Vagina (tissue), 2 donors: ENCODE data around the gene CHD6.

Source experiments
- CTCF ChIP-seq, 3 experiments: fragments of 450-650 bp in 2 of 3; fragments of 200-600 bp in 1 of 3; sonication (generic) in 1 of 3; IDR thresholded peaks; one replicate each; pipeline ENCODE4 v1.5.1; 2017 to 2019; ENCODE audit warnings: antibody characterized with exemption in 3 of 3, mild to moderate bottlenecking in 2 of 3, moderate library complexity in 2 of 3
- POLR2A ChIP-seq, 2 donors: fragments of 450-650 bp; IDR thresholded peaks; one replicate each; pipeline ENCODE4 v1.6.1; 2017; ENCODE audit warnings: antibody characterized with exemption in 2 of 2, mild to moderate bottlenecking in 2 of 2, moderate library complexity in 2 of 2

- TF ChIP-seq CTCF (IDR thresholded peaks at IDR 0.05): no peak
- no peak for TF ChIP-seq POLR2A (IDR thresholded peaks at IDR 0.05)
Observed at GRCh38 chr20:41655962-41656618, 37.9 kb upstream of the CHD6 start.
